ENCODE results near the gene SEPTIN2.
A peak's percentile ranks its signal among the peaks of the same experiment; 100 is the strongest.
"Not testable (repeated sequence)": the region's sequence is repeated elsewhere in the genome, so short reads cannot be mapped to it uniquely, and the experiment has no call there.

Gene SEPTIN2

DNA sequence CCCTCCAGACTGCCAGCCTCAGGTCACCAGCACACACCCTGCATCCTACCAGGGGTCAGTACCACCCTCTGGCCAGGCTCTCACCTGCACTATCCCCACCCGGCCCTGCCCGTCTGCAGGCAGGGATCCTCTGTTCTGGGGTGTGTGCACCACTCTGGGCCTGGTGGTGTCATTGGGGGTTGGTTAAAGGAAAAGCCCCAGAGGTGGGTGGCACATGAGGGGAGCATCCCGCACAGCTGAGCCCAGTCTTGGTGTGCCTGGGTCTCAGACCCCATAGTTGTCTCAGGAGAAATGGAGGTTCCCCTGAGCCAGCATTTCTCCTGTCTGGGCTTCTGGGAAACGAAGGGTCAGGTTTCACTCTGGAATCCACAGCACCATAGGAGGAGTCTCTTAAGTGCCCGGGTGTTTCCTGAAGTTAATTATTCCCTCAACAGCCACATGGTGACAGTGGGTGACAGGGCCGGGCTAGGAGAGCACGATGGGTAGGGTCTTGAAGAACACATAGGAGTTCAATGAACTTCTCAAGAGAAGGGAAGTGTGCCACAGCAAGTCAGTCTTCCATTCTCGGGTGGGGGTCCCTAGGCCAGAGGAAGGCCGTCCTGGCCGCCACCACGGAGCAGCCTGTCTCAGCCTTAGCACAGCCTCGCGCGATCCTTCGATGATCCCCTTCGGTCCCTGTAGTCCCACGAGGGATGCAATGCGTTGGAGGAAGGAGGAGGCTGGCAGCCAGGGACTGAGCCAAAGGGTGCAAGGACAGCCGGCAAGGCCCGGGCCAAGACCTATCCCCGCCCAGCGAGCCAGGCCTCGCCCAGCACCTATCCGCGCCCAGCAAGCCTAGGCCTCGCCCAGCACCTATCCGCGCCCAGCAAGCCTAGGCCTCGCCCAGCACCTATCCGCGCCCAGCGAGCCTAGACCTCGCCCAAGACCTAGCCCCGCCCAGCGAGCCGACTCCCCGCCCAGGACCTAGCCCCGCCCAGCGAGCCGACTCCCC lies 39.2 kb downstream of the SEPTIN2 start:
- peak; percentile 61 for DNase-seq

DNA sequence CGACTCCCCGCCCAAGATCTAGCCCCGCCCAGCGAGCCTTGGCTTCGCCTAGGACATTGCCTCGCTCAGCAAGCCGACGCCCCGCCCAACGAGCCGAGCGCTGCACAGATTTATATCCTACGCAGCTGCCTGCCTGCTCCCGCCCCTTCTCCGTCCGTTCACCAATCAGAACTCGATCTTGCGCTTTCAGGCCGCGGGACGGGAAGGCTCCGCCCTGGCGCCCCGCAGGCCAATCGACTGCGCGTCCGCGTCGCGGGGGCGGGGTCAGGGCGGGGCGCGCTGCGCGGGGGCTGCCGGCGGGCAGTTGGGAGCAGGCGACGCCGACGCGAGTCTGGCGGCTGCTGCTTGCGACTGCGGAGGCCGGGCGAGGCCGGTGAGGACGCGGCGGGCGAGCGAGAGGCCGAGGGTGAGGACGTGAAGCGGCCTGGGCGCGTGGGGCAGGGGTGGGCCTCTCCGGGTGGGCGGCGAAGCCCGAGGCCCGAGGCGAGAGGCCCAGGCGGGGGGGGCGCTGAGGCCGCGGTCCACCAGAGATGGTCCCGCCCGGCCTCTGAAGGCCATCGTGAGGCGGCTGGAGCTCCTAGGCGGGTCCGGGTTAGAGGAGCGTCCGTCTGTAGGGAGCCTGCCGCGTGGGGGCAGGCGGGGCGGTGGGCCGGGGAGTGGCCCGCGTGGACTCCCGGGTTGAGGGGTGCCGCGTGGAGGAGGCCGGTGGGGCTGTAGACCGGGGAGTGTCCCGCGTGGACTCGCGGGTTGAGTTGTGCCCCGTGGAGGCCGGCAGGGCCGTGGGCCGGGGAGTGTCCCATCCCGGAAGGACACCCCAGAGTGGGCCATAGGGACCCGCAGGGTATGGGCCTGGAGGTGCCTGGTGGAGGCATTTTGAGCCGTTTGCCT lies 40.5 kb downstream of the SEPTIN2 start, which contains the start of gene FARP2:
TSS of gene FARP2 (plus strand) at position 303 of the 888 bp plus-strand sequence. CDS start 16,823 bp downstream, outside the sequence.
- DNase-seq: peak; percentile 95

DNA sequence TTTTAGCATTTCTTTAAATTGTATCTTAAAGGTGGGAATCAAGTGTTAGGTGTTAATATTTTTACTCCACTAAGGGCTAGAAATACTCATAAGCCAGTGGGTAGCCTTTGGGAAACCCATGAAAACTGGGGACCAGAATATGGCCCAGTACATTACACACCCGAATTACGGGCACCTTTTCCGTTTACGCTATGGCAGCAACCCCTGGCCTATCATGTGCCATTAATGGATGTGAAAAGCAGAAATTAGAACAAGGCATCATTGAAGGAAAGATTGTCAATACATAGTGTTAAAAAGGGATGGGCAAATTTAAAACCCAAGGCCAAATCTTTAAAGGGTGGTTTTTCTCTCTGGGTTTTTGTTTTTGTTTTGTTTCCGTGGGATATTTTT lies 41.1 kb downstream of the SEPTIN2 start:
- no peak for DNase-seq

DNA sequence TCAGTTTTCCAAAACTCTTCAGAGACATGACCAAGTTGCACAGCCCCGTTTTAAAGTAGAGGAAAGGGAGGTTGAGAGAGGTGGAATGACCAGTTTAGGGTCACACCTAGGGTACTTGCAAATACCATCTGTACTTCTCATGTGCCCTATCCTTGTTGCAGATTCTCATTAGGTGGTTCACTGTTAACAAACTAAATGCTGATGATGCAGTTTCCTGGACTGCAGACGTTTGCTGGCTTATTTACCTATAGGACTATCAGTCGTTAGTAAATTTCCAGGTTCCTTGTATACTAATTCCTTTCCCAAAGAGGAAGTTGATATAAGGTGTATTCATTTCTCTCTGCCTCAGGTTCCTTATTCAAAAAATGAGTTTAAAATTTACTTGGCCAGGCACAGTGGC lies 41.8 kb downstream of the SEPTIN2 start:
- no peak for DNase-seq

DNA sequence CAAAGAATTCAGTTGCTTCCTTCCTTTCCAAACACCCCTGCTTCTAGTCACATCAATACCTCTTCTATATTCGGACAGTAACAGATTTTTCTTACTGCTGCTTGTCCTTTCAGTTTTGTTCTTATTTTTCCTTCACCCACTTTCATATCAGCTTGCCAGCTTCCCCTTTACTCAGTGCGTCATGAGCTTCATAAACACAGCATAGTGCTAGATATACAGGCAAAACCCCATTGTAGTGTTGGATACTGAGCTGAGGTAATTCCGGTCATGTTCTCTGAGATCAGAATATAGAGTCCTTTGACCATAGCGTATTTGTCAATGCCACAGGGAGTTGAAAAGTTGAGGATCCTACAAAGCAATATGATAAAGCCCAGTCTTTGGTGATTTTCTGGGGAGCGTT lies 42.7 kb downstream of the SEPTIN2 start:
- no peak for DNase-seq

DNA sequence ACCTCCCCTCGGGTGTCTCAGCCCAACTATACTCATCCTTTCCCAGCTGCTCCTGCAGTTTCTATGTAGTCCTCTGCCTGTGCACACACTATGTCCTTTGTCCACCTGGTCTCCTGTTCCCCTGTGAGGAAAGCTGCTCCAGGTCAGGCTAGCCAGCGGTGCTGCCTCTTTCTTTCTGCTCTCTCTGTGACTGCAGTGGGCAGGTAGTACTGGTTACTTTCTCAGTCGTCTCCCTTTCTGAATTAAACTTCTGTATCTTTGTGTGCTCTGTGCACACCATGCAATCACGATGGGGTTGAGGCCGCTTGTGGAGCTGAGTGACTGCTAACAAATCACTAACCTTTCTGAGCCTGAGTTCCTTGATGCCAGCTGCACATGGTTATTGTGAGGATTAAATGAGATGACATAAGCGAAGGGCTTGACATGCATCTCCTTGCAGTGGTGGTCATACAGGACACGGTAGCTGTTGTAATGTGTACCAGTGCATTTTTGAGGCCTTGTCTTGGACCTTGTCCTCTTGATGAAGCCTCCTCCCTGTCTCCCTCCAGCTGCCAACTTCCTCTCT lies 43.8 kb downstream of the SEPTIN2 start:
- no peak for DNase-seq

DNA sequence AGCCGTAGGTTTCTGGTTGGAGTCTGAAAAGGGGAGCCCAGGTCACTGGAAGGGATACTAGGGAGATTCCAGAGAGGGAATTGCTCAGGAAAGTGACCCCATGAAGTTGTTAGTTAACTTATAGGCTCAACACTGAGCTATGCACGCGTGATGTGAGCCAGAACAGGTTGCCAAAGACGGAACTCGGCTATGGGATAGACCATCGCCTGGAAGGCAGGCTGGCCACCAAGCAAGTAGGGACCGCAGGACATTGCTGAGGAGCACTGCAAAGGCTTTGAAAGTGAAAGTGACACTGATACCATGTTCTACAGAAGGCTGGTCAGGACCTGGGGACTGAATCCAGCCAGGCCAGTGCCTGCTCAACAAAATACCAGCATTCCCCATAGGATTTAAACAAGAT lies 47.7 kb downstream of the SEPTIN2 start:
- no peak for DNase-seq

DNA sequence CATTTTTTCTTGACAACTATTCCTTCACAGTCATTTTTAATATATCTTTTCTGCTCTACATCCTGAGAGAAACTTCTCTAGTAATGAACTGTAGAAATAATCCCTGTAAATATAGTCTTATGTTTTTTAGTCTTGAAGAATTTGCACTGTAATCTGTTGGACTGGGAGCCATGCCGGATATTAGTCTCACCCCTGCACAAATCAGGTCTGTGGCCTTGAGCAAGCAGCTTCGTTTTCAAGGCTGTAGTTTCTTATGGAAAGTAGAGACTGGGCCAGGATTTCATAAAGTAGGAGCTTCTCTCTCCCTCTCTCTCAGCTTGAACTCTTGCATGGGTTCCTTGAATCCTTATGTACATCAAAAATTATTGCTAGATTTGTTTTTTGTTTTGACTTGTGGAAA lies 49.1 kb downstream of the SEPTIN2 start:
- DNase-seq: no peak

DNA sequence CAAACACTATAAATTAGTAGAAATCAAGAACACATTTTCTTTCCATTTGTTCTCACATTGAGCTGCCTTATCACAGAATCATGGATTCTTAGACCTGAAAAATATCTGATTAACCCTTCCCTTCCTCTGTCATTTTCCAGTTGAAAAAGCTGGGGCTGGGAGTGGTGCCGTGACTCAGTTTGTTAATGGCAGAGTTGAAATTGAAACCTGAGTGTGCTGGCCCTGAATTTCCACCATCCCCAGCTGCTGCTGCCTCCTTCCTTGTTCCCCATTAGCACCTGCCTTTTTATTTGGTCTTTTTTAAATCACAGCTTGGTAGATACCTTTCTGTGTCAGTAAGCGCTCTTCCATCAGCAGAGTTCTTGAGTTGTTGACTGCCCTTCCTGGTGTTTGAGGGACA lies 51.0 kb downstream of the SEPTIN2 start:
- no peak for DNase-seq

DNA sequence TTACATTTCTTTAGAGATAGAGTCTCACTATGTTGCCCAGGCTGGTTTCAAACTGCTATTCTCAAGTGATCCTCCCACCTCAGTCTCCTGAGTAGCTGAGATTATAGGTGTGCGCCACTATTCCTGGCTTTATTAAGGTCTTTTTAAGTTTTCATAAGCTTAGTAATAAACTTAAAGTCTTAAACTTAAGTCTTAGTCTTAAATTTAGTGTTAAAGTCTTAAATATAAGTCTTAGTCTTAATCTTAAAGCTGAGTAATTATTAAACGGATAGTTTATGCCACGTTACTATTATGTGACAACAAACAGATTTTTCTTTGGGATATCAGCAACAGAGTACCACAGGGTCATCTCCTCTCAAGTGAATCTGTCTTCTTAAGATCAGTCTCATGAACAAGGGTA lies 52.9 kb downstream of the SEPTIN2 start:
- DNase-seq: no peak

DNA sequence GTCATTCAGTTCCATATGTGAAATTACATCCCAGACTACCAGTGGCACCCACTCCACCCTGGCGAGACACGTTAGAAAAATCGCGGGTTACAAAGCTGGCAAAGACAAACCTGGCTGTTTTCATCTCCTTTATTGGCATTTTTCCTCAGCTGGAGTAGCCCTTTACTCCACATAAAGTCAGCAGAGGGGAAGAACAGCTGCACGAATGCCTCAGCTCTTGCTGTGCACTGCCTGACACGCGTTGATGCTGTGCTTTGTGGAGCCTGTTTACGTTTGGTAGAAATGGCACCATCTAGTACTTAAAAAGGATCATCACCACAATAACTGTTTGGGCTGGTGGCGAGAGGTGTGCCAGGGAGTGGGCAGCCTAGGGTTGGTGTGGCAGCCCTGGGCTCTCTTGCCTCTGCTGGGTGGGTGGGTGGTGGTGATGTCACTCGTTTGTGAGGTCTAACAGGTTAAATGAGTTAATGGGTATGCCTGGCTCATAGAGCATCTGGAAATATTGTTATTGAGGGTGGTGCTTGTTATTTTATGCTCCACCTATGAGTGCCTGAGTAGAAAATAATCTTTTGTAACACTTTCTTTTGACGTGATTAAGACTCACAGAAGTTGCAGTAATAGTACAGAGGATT lies 56.8 kb downstream of the SEPTIN2 start:
- DNase-seq: no peak

DNA sequence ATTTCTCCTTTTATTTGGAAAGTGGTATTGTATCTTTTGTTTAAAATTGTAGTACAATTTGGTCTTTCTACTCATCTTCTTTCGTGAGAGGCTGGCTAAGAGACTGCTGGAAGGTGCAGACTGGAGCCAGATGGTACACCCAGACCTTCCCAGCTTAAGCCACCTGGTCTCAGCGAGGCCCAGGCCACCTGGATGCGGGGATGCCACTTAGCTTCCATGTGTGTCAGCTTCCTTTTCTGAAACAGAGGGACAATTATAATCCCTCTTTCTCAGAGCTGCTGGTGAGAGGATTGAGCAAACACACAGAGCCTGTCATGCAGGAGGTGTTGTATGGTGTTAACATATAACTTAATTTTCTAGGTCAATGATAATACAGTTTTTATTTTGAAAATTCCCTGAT lies 57.7 kb downstream of the SEPTIN2 start:
- DNase-seq: no peak

DNA sequence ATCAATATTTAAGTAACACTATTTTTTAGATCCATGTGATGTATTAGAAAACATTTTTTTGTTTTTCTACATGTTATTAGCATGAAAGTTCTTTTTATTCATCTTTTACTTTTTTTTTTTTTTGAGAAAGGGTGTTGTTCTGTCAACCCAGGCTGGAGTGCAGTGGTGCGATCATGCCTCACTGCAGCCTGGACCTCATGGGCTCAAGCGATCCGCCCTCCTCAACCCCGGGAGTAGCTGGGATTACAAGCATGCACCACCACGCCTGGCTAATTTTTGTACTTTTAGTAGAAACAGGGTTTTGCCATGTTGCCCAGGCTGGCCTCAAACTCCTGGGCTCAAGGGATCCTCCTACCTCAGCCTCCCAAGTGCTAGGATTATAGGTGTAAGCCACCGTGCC lies 58.2 kb downstream of the SEPTIN2 start:
- DNase-seq: not testable (repeated sequence)

DNA sequence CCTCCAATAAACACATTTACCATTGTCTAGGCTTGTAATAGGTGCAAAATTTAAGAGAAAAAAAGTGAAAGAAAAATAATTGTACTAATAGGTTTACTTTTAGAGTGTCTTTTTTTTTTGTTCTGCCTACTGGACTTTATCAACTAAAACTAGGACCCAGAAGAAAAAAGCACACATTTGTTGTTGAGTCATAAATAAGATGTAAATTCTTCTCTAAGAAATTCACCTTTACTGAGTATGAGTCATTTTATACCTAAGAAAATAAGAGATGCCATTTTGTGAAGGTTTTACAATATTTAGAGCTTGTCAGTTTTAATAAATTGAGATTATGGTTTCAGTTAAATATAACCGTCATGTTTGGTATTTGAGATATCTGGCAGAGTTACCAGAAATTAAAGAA lies 59.6 kb downstream of the SEPTIN2 start:
- no peak for DNase-seq

DNA sequence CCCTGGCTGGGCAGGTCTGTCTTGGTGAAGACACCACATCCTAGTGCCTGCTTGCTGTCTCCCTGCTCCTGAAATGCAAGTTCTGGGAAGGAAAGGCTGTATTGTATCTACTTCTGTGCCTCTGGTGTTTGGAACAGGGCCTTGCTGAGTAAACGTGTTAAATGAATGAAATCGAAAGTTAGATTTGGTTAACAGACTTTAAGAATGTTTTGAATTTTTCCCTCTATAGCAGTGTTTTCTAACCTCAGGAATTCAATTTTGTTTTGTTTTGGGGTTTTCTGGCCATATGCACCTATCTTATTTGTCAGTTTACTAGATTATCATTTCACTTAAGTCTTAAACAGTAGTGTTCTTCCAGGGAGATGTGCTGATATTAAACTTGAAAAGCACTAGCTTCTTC lies 61.1 kb downstream of the SEPTIN2 start:
- no peak for DNase-seq

DNA sequence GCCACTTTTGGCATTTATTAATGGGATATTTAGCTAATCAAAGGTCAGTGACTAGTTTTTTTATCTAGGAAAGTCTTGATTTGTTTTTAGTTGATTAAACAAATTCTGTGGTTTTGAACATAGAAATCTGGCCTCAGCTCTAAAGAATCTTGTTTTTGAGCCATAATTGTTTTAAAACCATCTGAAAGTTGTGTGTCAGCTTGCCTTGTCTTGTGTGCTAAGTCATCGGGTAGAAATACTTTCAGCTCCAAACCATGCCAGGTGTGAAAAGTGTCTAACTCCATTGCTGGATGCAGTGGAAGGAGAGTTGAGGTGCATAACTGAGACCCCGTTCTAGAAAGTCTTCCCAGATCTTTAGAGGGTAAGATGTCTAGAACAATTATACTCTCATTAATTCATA lies 63.1 kb downstream of the SEPTIN2 start:
- no peak for DNase-seq

DNA sequence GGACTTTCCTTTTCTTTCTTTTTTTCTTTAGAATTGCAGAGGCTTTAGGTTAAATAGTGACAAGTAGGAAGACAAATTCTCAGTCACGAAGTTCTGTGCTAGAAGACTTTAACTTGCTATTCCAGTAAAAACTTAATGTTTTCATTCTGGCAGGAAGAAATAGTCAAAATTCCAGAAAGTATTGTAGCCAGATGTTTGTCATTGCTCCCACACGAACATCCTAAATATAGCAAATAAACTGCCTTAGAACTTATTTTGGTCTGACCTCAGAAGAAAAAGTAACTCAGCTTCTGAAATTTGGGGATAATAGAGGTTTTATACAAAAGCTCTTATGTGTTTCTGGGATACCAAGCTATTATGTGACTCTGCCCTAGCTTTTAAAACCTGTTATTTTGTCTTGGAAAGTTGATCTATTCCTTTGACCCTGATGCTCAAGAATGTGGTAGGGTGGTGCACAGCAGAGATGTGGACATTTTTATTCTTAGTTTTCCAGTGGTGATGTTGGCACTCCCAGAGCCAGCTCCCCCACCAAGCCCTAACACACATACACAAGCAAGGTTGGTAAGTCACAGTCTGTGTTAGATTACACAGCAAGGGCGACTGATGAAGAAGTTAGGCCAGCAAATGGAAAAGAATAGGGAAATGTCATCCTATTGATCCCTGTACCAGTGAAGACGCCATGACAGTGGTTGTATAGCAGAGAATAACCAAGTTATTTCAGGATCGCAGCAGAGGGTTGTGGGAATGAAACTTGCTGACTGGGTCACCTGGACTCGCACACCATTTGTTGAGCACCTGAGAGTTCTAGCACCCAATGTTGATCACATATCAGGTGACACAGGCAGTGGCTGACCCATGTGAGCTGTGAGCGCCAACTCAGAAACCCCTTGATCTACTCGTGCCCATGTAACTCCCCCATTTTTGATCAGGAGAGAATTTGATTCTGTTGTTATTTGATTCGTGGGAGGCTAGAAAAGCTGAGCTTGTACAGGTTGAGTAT lies 64.1 kb downstream of the SEPTIN2 start:
- no peak for DNase-seq

DNA sequence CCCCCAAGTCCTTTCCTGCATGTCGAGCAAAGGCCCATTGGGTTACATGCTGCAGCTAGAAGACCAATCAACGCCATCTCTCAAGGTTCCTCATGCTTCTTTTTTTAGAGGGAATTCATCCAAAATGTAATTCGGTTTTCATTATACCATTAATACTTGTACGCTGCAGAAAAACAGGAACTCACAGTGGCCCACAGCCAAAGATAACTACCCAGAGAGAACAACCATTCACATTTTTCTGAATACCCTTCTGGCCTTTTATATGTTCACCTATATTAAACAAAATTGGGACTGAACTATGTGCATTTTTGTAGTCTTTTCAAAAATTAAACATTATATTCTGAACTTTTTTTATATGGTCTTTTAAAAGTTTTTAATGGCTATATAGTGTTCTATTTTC lies 66.1 kb downstream of the SEPTIN2 start:
- no peak for DNase-seq

DNA sequence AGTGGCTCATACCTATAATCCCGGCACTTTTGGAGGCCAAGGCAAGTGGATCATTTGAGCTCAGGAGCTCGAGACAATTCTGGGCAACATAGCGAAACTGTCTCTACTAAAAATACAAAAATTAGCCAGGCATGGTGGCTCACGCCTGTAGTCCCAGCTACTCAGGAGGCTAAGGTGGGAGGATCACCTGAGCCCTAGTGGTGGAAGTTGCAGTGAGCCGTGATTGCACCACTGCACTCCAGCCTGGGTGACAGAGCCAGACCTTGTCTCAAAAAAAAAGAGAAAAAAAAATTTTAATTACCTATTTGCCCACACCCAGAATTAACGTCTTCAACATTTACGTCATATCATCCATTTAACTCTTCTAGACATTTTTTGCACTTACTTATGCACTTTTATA lies 69.7 kb downstream of the SEPTIN2 start:
- DNase-seq: not testable (repeated sequence)

DNA sequence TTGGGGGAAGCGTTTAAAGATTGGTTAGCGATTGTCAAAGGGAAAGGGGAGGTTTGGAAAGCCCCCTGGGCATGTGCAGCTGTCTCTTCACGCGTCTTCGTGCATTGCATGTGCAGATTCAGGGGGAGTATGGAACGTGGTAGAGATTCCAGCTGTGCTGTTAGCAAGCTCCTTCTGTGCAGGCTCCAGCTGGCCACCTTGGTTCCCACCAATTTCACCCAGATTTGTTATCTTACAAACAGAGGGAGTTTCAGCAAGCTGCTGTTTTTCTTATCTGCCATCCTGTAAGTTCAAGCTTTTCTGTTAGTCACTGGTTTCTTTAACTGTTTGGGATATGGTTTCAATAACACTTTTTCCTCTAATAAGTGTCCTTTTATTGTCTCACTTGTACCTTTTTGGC lies 70.8 kb downstream of the SEPTIN2 start:
- DNase-seq: no peak

DNA sequence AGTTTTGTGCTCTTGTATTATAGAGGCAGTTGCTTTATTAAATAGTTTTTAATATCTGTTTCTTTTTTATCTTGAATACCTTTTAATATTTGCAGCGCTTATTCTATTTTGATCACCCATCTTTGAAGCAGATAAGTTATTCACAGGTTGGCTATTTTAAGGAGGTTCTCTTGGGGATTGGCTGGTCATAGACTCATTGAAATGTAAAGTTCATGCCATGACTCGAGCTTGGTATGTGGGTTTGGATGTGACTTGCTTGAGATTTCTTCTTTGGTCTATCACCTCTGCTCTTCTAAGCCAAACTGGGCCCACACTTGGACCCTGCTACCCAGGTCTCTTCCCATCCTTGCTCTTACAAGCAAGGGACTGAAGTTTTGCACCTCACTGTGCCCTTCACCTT lies 74.0 kb downstream of the SEPTIN2 start:
- DNase-seq: no peak

Measured in NCI-H1048 (cell line).